Superior temporal gyrus (tissue), 1 donor: Measurements from ENCODE around the gene RPL22.

Source experiments
- DNase-seq: peaks from one replicate; pipeline ENCODE4 v3.0.0-alpha.2; 2016; ENCODE audit errors: extremely low spot score

RPL22 gene

GRCh38 chr1:6154525-6155319 lies 44.7 kb downstream of the RPL22 start:
- no peak for DNase-seq

- DNase-seq = no peak
These were observed 46.5 kb downstream of the RPL22 start for GRCh38 chr1:6152882-6153281.

GRCh38 chr1:6152181-6152580 lies 47.2 kb downstream of the RPL22 start:
- DNase-seq = no peak

- DNase-seq = no peak
These were observed 48.0 kb downstream of the RPL22 start for GRCh38 chr1:6151291-6151822.

- DNase-seq = no peak
These were observed 49.1 kb downstream of the RPL22 start for GRCh38 chr1:6150006-6150938.

- no peak for DNase-seq
These were observed 49.8 kb downstream of the RPL22 start for GRCh38 chr1:6149597-6149996.

- DNase-seq = no peak
These were observed 50.7 kb downstream of the RPL22 start for GRCh38 chr1:6148497-6149241.

- DNase-seq = no peak
These were observed 53.5 kb downstream of the RPL22 start for GRCh38 chr1:6145864-6146410.

- no peak for DNase-seq
These were observed 54.0 kb downstream of the RPL22 start for GRCh38 chr1:6145396-6145750.

GRCh38 chr1:6144647-6145395 lies 54.6 kb downstream of the RPL22 start:
- DNase-seq = no peak

GRCh38 chr1:6144175-6144574 lies 55.2 kb downstream of the RPL22 start:
- DNase-seq = peak; percentile 35

GRCh38 chr1:6143395-6143794 lies 56.0 kb downstream of the RPL22 start:
- DNase-seq = no peak

- DNase-seq = peak; percentile 50
These were observed 56.7 kb downstream of the RPL22 start for GRCh38 chr1:6142734-6143133.

- no peak for DNase-seq
These were observed 57.3 kb downstream of the RPL22 start for GRCh38 chr1:6142036-6142621.

- no peak for DNase-seq
These were observed 57.8 kb downstream of the RPL22 start for GRCh38 chr1:6141592-6141991.

- DNase-seq = no peak
These were observed 59.0 kb downstream of the RPL22 start for GRCh38 chr1:6140413-6140812.

- DNase-seq = no peak
These were observed 61.6 kb downstream of the RPL22 start for GRCh38 chr1:6137758-6138157.

GRCh38 chr1:6136516-6137220 lies 62.7 kb downstream of the RPL22 start:
- DNase-seq = no peak
